ENCODE measurements around the gene ABHD2.

Gene ABHD2

GRCh38 chr15:89157918-89158564 is 69.8 kb downstream of the ABHD2 start (continued):
- TF ChIP-seq ZNF202 (tag by site-specific recombination; IDR thresholded peaks at IDR 0.05; ENCODE audit: borderline replicate concordance) (no peak), ZNF311 (tag by site-specific recombination; IDR thresholded peaks at IDR 0.05; ENCODE audit: borderline replicate concordance) (no peak)

- POLR2A ChIA-PET: no interaction called here
- peaks cover 3 to 6% of the 10 kb centered on the region in 2 experiments for H3K36me3 ChIP-seq (ENCODE audit: control insufficient read depth in 2 of 2, insufficient read depth in 1 of 2, low read length in 2 of 2)
- CTCF ChIA-PET: interaction anchor here (1.8 to 2.6 kb wide), 2 partner anchors 9 to 10 kb away, joined by 10 to 18 read pairs; no protein-coding TSS in a partner anchor
Measured at GRCh38 chr15:89161666-89162065, 73.4 kb downstream of the ABHD2 start.

GRCh38 chr15:89163271-89164055 is 75.2 kb downstream of the ABHD2 start:
- Histone ChIP-seq H3K36me3 (ENCODE audit: control insufficient read depth in 2 of 2, insufficient read depth in 1 of 2, low read length in 2 of 2) (peaks cover 0 to 3% of the 10 kb centered on the region in 2 experiments; a peak in 2 of 3 replicates), H3K27ac (ENCODE audit: extremely low read depth, low read depth, low read length) (no peak overlapping the region), H3K4me3 (ENCODE audit: low read depth, low read length) (no peak overlapping the region), H3K9me3 (ENCODE audit: control insufficient read depth, insufficient read depth, low read depth, low read length) (no peaks in the 10 kb centered on the region), H3K4me1 (ENCODE audit: control insufficient read depth, insufficient read depth, low read length) (peaks cover 24% of the 10 kb centered on the region; the same call in 1 of the 2 replicates)
- POLR2A ChIA-PET: no interaction called here
- CTCF ChIA-PET: interaction anchor here (0.6 to 1.8 kb wide), 4 partner anchors 8 to 77 kb away, joined by 3 to 10 read pairs (median 4); no protein-coding TSS in a partner anchor
- TF ChIP-seq TCF7L2 (IDR thresholded peaks at IDR 0.05; ENCODE audit: borderline replicate concordance, low read depth, low read length) (no peak), ZNF701 (tag by site-specific recombination; IDR thresholded peaks at IDR 0.05) (no peak), TSHZ1 (tag by site-specific recombination; IDR thresholded peaks at IDR 0.05; ENCODE audit: borderline replicate concordance) (peak; percentile 53; the same call in 1 of the 2 replicates), WT1 (tag by site-specific recombination; IDR thresholded peaks at IDR 0.05) (peak; percentile 88), KLF8 (tag by site-specific recombination; IDR thresholded peaks at IDR 0.05) (no peak), ZNF433 (tag by site-specific recombination; IDR thresholded peaks at IDR 0.05; ENCODE audit: low read depth) (no peak), ZNF843 (tag by site-specific recombination; IDR thresholded peaks at IDR 0.05) (peak; percentile 56; the same call in 1 of the 2 replicates), ZNF138 (tag by site-specific recombination; IDR thresholded peaks at IDR 0.05; ENCODE audit: borderline replicate concordance) (no peak)

More at GRCh38 chr15:89161666-89162065, 73.4 kb downstream of the ABHD2 start:
- H3K27ac ChIP-seq (ENCODE audit: extremely low read depth, low read depth, low read length): no peak overlapping the region
- H3K4me1 ChIP-seq (ENCODE audit: control insufficient read depth, insufficient read depth, low read length): peaks cover 13% of the 10 kb centered on the region; the same call in 1 of the 2 replicates
- H3K4me3 ChIP-seq (ENCODE audit: low read depth, low read length): no peak overlapping the region
- TF ChIP-seq ZNF544 (tag by site-specific recombination; IDR thresholded peaks at IDR 0.05) (no peak), ZNF513 (tag by site-specific recombination; IDR thresholded peaks at IDR 0.05) (no peak), ZBTB7A (tag by site-specific recombination; IDR thresholded peaks at IDR 0.05; ENCODE audit: low read depth) (no peak), MYNN (tag by site-specific recombination; IDR thresholded peaks at IDR 0.05; ENCODE audit: borderline replicate concordance) (no peak), SP3 (tag by site-specific recombination; IDR thresholded peaks at IDR 0.05) (no peak), ZBTB48 (tag by site-specific recombination; IDR thresholded peaks at IDR 0.05) (no peak), ZNF549 (tag by site-specific recombination; IDR thresholded peaks at IDR 0.05) (no peak), ZNF157 (tag by site-specific recombination; IDR thresholded peaks at IDR 0.05) (no peak), ZNF639 (tag by site-specific recombination; IDR thresholded peaks at IDR 0.05) (no peak), ZNF658 (tag by site-specific recombination; IDR thresholded peaks at IDR 0.05) (no peak), ZNF585B (tag by site-specific recombination; IDR thresholded peaks at IDR 0.05) (no peak), ZBTB6 (tag by site-specific recombination; IDR thresholded peaks at IDR 0.05) (no peak), ZIC2 (tag by site-specific recombination; IDR thresholded peaks at IDR 0.05) (no peak), KLF7 (tag by site-specific recombination; IDR thresholded peaks at IDR 0.05; ENCODE audit: borderline replicate concordance) (no peak)
- no peaks in the 10 kb centered on the region for H3K9me3 ChIP-seq (ENCODE audit: control insufficient read depth, insufficient read depth, low read depth, low read length)

All from HEK293 (cell line).